HG02798 (cell line): ENCODE measurements around the gene PDCD11.

Source experiments
- ATAC-seq: cut with Tn5 transposase; IDR thresholded peaks from one replicate; pipeline ENCODE4 v1.9.1; 2021; ENCODE audit warnings: mild to moderate bottlenecking; ENCODE audit not compliant: unreplicated experiment, poor library complexity

The PDCD11 gene

DNA sequence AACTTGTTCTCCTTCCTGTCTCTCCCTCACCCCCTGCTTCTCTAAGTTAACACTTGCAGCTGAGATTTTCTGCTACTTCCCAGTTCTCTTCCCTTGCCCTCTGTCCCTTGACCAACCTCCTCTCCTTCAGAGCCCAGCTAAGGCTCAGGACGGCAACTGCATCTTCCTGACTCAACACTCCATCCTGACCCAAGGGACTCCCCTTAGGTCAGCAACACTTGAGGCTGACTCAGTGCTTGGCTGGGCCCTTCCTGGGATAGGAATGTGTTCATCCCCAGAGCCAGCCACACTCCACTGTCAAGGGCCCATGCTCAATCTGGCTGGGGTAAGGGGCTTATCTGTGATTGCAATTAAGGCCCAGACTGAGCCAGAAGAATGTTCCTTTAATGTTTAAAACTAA lies 52.3 kb downstream of the PDCD11 start:
- no peak for ATAC-seq

DNA sequence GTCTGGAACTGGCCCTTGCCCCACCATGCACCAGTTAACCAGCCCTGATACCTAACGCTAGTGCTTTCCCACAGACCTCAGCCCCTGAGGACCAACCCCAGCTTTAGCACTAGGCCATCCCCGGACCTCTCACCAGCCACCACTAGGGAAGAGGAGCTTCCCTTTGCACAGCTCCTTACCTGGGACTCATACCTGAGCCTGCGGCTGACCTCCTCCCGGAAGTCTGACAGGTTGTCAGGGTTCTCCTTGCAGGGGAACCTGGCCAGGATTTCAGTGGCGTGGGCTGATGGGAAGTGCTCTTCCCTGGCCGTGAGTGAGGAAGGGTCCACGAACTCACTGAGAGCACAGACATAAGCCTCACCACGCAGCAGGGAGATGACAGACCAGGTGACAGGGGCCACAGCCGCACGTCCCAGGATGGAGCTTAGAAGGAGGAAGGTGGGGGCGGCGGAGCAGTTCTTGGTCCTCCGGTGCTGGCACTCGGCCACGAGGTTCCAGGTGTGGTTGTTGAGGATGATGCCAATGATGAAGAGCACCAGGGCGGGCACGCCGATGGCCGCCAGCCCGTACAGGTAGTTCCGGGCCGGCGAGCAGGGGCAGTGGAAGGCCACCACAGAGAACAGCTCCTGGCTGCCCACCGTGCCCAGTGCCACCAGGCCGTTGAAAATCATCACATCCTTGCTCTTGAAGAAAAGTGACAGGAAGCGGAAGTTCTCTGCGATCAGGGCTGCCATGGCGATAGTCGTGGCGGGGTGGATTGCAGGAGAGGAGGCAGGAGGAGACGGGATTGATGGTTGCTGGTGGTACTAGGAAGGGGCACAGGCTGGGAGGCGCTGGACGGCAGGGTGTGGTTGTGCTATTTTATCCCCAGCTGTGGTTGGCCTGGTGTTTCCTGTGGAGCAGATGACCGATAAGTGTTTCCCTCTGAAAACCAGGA lies 53.0 kb downstream of the PDCD11 start:
- no peak for ATAC-seq

DNA sequence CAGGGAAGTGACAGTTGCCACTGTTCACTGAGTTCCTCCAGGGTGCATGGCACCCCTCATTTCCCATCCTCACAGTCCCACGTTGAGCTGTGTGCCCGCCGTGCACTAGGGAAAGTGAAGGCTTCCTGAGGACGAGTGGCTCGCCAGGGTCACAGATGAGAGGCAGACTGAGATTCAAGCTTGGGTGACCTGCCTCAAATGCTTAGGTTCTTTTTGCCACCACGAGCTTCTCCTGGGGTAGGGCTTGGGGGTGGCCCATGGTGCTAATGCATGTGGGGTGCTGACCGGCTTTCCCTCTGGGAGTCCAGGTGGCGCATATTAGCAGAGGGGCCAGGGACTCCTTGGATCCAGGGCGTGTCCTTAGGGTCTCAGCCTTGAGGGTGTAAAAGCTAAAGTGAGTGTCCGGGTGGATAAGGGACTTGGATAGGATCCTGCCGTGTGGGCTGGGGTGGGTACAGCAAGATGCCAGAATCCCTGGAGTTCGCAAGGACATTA lies 53.8 kb downstream of the PDCD11 start:
- no peak for ATAC-seq

DNA sequence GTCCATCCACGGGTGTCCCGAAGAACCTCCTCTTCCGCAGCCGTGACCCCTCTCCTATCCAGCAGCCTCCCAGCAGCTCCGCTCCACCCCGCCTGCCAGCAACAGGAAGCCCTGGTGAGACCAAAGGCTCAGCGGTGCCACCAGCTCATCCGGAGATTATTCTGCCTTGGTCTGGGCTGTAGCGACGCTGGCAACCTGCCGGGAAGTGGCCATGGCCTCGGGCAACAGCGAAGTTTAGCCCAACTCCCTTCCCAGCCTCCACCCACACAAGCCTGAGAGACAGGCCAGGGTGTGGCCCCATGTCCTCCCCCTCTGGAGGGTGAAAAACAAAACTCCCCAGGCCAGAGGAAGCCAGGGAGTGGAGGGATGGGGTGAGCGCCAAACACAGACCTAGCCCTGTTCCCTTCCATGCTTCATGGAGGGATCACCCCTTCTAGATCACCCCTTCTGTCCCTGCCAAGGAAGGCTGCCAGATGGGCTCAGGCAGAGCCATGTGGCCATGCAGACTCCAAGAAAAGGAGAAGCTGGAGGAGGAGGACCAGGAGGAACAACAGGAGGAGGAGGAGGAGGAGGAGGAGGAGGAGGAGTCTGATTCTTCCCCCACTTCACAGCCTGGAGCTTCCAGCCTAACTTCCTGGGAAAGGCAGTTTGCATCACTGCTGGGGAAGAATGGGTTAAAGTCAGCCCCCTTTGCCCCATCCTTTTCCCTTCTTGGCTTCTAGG lies 54.8 kb downstream of the PDCD11 start:
- no peak for ATAC-seq

DNA sequence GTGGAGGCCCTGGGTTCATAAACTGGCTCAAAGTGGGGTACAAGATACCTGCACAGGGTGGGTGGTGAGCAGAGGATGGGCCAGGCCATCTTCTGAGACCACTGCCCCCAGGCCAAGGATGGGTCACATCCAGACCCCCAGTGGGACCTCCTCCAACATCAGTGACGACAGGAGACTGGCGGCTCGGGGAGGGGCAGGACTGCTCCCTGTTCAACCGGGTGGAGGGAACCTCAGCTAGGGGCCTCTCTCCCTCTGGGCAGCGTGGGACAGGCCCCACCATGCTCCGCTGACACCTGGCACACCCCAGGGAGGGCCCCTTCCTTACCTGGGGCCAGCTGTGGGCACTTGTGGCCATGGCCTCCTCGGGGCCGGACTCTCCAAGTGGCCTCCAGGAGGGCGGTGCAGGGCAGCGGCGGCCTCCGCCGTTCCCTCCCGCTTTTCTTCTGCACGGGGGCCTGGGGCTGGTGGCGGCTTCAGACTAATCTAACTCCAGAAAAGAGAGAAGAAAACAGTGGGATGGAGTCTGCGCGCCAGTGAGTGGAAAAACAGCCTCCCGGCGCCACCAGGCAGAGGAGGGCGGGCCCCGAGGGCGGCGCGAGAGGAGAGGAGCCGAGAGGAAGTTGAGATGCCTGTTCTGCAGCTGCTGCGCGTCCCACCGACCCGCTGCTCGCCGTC lies 55.5 kb downstream of the PDCD11 start, which contains the start of gene CALHM2:
Gene CALHM2 (minus strand): TSS at position 540 of the 675 bp plus-strand sequence. CDS start 2,429 bp downstream, outside the sequence.
- peak; percentile 77 for ATAC-seq

DNA sequence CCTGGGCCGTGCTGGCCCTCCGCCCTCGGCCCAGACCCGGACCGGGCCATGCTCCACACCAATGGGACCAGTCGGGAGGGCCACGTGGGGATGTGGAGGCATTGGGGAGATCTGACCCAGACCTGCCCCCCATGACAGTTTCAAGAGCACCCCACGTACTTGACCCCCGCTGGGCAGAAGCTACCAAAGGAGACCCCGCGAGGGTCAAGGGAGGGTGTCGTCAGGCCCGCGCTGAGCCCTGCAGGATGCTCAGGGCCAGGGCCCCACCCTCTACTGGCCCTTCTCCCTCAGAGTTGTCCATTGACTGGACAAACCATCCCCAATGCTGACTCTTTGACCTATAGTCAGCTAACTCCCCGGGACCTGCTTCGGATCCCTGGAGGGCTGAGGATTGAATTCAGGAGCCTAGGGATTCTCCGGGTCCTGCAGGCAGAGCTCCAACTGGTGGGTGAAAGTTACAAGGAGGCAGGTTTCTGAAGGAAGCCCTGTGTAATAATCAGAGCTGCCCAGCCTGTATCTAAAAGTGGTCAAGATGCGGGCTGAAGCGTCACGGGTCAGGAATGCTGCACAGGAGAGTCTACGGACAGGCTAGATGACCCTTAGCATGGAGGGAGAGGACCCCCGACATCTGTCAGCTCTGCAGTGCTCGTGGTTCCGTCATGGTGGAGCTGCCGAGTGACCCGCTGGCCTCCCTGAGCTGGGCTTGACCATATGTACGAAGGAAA lies 56.2 kb downstream of the PDCD11 start:
- no peak for ATAC-seq

DNA sequence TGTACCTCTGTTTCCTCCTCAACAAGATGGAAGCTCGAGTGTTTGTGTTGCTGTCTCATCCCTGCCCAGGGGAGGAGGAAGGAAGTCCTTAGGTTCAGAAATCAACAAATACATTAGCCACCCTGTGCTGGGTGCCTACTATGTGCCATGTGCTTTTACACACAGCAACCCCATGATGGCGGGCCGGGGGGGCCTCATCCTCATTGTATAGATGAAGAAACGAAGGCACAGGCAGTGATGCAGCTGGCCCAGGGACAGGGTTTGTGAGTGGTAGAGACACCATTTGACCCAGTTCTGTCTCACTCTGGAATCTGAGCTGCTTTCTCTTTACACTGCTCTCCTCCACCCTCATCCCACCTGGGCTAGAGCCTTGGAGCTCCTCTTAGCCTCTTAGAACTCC lies 57.6 kb downstream of the PDCD11 start:
- no peak for ATAC-seq

DNA sequence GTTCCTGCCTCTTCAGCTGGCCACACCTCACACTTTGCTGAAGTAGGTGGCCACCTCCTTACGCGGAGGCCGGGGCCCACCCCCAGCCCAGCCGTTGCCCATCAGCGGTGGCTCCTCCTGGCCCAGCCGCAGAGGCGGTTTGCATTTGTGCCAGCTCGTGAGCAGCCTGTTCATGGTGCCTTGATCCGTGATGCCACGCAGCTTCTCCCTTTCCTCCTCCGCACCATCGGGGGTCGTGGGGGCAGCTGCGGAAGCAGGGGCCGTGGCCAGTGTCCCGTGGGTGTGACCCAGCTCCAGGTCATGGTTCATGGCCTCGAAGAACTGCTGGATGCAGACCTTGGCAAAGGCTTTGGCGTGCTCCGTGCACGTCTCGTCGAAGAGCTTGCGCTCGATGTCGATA lies 58.8 kb downstream of the PDCD11 start:
- ATAC-seq: no peak

DNA sequence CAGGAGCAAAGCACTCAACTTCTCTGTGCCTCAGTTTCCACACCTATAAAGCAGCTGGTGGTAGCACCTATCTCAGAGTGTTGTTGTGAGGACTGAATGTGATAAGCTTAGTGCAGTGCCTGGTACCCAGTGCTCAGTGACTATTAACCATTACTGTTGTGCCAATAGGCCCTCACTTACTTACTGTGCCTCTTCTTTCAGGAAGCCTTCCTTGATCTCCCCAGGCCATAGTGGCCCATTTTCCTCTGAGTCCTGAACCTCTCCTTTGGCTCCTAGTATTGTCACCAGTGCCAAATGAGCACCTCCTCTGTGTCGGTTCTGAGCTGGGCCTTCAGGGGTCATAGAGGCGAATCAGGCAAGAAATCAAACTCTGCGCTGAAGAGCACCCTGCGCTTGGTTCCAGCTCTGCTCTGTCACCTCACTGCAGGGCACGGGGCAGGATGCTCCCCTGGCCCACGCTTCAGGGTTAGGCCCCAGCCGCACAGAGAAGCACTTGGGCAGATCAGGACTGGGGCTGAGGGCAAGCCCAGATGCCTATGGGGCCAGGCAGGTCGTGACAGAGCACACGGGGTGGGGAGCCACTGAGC lies 59.7 kb downstream of the PDCD11 start:
- ATAC-seq: no peak

DNA sequence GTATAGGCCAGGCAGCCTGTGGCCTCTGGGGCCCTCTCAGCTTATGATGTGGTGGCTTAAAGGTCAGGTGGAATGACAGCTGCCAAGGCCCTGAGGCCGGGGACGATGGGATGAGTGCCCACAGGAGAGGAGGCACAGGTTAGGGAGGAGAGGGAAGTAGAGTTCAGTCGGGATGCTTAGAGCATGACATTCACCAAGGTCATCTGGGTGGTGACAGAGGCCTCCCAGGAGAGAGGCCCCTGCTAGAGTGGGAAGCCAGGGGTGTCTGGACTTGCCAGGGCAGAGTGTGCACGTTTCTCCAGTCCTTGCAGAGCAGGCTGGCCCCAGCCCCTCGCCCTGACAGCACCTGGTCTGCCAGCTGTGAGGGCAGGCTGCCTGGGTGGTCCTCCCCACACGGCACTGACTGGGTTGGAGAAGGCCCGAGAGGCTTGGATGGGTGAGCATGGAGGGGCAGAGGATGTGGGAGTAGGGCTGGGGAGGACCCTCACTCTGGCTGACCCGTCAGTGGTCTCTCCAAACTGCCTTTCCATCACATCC lies 60.8 kb downstream of the PDCD11 start:
- no peak for ATAC-seq

DNA sequence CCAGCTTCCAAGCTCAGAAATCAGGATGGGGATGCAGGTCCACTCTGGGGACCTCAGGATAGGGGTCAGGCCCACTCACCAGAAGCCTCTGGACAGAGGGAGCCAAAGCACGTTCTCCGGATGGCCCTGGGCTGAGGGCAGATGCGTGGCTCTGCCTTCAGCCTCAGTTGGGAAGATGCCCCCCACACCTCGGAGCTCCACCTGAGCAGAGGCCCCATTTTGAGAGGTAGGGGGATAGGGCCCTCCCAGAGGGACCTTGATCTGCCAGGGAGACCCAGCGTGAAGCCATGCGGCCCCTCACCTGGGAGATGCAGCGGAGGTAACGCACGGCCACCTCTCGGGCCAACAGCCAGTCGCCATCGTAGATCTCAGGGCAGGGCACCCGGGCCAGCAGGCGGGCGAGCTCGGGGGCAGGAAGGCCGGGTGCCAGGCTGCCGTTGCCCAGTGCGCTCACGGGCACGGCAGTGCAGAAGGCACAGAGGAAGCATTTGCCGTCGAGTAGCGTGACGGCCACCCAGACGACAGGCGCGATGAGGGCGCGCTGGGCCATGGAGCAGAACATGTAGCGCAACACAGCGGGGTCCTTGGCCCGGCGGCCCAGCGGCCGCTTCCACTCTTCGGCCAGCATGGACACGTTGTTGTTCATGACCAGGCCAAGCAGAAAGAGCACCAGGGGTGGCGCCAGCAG lies 61.6 kb downstream of the PDCD11 start:
- ATAC-seq: no peak

DNA sequence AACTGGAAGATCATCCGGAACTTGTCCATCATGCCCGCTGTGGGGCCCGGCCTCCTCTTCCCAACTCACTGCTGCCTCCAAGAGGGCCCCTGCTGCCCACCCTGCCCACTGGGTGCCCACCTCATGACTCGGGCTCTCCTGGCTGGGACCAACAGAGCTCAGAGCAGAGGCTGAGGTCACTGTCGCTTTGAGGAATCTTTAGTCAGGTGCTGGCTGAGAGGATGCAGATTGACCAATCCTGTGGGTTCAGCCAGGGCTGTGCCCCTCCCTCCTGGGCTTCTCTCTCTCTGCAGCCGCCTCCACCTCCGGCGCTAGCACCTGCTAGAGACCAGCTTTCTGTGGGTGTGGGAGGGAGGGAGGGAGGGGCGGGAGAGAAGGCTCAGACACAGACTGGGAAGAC lies 62.3 kb downstream of the PDCD11 start, which contains the start of gene CALHM1:
Gene CALHM1 (minus strand): TSS at position 181 of the 400 bp plus-strand sequence. CDS start 149 bp downstream, at position 32.
- ATAC-seq: peak; percentile 83

DNA sequence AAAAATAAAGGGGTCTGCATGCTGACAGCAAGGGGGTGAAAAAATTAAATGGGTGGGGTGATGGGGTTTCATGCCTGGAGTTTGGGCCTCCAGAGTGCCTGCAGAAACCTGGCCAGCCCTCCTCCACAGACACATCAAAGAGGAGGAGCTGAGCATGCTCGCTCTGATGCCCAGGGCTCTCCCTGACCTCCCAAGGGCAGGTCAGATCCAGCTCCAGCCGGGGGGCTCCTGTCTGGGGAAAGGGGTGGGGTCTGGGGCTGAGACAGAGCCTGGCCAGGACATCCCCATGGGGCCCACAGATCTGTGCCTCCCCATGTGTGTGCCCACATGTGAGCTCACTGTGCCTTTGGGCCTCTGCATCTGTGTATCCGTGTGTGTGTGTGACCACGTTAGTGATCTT lies 63.2 kb downstream of the PDCD11 start:
- no peak for ATAC-seq

DNA sequence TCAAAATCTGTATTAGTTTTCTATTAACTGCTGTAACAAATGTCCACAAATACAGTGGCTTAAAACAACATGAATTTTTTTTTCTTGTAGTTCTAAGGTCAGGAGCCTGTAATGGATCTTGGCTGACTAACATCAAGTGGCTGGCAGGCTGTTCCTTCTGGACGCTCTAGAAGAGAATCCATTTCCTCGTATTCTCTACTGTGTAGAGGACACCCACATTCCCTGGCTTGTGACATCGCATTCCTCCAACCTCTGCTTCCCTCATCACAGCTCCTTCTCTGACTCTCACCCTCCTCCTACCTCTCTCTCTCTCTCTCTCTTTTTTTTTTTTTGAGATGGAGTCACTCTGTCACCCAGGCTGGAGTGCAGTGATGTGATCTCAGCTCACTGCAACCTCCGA lies 67.1 kb downstream of the PDCD11 start:
- ATAC-seq: no peak

DNA sequence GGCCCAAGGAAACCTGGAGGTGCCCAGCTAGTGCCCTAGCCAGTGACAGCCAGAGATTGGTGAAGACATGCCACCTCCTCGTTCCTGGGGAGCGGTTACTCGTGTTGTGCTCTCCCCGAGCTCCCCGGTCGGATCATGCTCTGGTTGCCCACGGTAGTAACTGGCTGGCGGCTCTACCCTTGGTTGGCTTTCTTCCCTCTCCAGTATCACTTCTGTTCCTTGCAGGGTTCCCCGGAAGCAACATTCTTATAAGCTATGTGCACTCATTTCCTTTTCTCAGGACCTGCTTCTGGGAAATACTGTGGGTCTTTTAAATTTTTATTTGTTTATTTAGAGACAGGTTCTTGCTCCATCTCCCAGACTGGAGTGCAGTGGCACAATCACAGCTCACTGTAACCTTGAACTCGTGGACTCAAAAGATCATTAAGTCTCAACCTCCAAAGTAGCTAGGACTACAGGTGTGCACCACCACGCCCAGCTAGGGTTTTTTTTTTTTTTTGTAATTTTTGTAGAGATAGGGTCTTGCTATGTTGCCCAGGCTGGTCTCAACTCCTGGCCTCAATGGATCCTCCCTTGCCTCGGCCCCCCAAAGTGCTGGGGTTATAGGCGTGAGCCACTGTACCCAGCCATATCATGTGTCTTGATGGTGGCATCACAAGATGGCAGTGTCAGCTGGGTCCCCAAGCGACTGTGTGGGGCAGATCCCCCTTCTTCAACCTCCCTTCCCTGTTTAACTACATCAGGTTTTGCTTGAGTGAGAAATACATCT lies 69.2 kb downstream of the PDCD11 start:
- ATAC-seq: no peak

DNA sequence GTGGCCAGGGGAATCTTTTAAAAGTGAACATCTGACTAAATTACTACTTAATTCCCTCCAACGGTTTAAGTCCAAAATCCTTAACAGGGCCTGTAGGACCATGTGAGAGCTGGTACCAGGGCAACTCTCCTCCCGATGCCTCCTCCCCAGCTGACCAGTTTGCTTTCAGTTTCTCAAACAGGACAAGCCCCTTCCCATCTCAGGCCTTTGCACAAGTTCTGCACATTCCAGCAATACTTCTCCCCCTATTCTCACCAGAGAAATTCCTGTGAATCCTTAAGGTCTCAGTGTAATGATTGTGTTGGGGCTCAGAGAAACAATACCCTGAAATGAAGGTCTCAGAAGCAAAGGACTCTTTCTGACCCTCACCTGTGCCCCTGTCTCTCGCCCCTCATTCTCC lies 70.3 kb downstream of the PDCD11 start:
- ATAC-seq: no peak

DNA sequence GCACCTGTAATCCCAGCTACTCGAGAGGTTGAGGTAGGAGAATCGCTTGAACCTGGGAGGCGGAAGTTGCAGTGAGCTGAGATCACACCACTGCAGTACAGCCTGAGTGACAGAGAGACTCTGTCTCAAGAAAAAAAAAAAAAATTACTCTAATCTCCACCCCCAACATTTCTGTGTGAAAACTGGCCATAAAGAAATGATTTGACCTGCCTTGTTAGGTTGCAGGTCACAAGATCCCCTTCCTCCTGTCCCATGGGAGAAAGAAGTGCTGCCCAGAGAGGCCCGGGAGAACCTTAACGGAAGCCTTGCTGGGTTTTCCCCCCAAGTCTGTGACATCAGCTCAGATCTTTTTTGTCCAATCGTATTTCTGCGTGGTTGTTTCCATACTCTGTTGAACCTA lies 71.0 kb downstream of the PDCD11 start:
- peak; percentile 30 for ATAC-seq

DNA sequence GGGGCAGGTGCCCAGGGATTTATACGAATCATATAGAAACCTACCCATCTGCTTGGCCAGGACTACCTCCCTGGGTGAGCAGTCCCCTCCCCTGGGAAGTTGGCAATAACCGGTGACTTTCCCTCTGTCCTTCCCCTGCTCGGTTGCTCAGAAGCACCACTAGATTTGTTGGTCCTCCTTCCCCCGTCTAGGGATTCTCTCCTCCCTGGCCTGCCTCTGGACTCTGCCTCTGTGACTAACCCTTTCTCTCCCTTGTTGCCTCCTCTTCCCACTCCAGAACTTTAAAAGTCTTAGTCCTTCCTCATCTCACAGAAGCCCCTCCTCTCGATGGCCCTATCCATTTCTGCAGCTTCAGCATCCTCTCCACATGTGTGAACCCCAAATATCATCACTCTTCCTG lies 72.8 kb downstream of the PDCD11 start:
- ATAC-seq: no peak
